Omental fat pad (tissue), 4 donors: ENCODE data around the gene RERE. TPM values are rescaled to one million over a fixed set of nuclear protein-coding genes. Genes with fewer than 3 reads are reported as not detected.

Experiments
- ATAC-seq: fragments of 150-250 bp; one replicate; pipeline ENCODE4 v1.9.1; 2016; ENCODE audit warnings: mild to moderate bottlenecking, moderate library complexity; ENCODE audit not compliant: low FRiP score
- DNase-seq: peaks from one replicate; pipeline ENCODE4 v3.0.0-alpha.2; 2019; ENCODE audit warnings: low spot score
- CTCF ChIP-seq, 3 donors: fragments of 450-650 bp; IDR thresholded peaks; one replicate each; pipeline ENCODE4 v1.5.1; 2016 to 2017; ENCODE audit warnings: antibody characterized with exemption in 3 of 3, mild to moderate bottlenecking in 3 of 3, moderate library complexity in 2 of 3
- total RNA-seq, 4 donors: library from RNA; depleted of rRNA; stranded (reverse); fragments of >200 nt; gene quantifications; one replicate each; pipeline ENCODE4 v1.1.0, GENCODE V29; 2016

The RERE gene
- total RNA-seq, 4 donors from 2014 or later: 46.3 to 117 (median 55.4) TPM

- ATAC-seq: no peak
- DNase-seq: no peak
These were observed 449.8 kb downstream of the RERE start for GRCh38 chr1:8367571-8368194.

GRCh38 chr1:8365661-8366362, 451.6 kb downstream of the RERE start:
- DNase-seq (no peak), ATAC-seq (no peak)
- TF ChIP-seq CTCF (IDR thresholded peaks at IDR 0.05): no peak

More at GRCh38 chr1:8367571-8368194, 449.8 kb downstream of the RERE start:
- TF ChIP-seq CTCF (IDR thresholded peaks at IDR 0.05): no peak

- TF ChIP-seq CTCF (IDR thresholded peaks at IDR 0.05): no peak
- no peak for DNase-seq
- no peak for ATAC-seq
These were observed 452.7 kb downstream of the RERE start for GRCh38 chr1:8364528-8365442.

GRCh38 chr1:8363767-8364301, 453.6 kb downstream of the RERE start:
- TF ChIP-seq CTCF (IDR thresholded peaks at IDR 0.05): no peak
- ATAC-seq (no peak), DNase-seq (no peak)

- DNase-seq: no peak
- ATAC-seq: no peak
- no peak for TF ChIP-seq CTCF (IDR thresholded peaks at IDR 0.05)
These were observed 454.2 kb downstream of the RERE start for GRCh38 chr1:8363186-8363766.

- TF ChIP-seq CTCF (IDR thresholded peaks at IDR 0.05): no peak
- ATAC-seq: no peak
- DNase-seq: no peak
These were observed 454.7 kb downstream of the RERE start for GRCh38 chr1:8362701-8363101.
